NOMO-1 (cell line): ENCODE measurements around the gene PPEF1.
"Not testable (repeated sequence)": the region's sequence is repeated elsewhere in the genome, so short reads cannot be mapped to it uniquely, and the experiment has no call there.

ENCODE experiments used
- DNase-seq, 2 experiments: peaks; one replicate each; lab custom pipeline; 2025; ENCODE audit not compliant: unreplicated experiment in 2 of 2; lab: John Stamatoyannopoulos, UW

PPEF1 gene

GRCh38 chrX:18701621-18702361 lies 5.7 kb upstream of the PPEF1 start:
- no peak for DNase-seq

DNA sequence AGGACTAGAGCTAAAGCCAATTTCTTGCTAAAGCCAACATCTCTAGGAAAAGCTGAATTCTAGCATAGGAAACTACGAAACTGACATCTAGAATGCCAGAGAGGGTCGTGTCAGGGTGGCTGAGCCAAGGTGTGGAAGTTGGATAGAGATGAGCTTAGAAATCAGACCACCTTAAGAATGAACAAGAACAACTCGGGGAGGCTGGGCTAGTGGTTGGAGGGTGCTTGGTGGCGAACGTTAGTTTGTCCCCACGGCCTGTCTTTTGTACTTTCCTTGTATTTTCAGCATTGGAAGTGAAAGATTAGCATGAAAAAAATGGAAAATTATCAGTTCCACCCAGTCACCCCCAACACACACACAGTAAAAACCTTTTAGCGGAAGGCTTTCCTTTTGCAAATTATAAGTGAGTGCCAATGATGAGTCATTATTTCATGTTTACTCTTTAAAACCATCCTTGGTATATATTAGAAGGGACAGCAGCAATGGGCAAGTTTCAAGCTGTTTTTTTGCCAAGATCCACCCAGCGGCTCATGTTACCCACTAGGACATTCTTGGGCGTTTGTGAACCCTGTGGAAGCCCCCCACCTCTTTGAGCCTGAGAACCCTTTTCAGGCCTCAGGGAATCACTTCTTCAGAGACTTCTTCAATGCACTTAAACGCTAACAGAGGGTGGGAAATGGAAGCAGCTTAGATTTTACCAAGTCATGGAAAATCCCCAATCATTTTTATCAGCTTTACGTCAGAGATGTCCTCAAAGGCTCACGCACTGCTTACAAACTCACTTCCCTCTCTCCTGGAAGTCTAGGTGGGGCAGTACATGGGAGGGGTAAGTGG lies 4.9 kb upstream of the PPEF1 start:
- DNase-seq: no peak

DNA sequence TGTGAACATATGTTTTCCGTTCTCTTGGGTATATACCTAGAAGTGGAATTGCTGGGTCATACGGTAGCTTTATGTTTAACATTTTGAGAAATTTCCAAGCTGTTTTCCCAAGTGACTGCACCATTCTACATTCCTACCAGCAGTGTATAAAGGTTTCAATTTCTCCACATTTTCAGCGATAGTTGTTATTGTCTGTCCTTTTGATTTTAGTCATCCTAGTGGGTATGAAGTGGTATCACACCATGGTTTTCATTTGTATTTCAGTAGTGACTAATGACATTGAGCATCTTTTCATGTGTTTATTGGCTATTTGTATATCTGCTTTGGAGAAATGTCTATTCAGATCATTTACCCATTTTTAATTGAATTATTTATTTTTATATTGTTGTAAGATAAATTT lies 2.4 kb downstream of the PPEF1 start:
- no peak for DNase-seq

DNA sequence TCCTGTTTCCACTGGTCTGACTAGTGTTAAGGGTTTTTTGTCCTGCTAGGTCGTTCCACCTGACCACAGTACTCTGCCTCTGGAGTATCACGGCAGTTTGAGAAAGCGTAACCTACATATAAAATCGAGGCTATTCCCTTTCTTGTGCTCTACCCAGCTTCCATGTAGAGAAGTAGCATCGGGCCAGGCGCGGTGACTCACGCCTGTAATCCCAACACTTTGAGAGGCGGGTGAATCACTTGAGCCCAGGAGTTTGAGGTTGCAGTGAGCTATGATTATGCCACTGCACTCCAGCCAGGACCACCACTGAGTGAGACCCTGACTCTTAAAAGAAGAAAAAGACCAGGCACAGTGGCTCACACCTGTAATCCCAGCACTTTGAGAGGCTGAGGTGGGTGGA lies 7.5 kb downstream of the PPEF1 start:
- no peak for DNase-seq

GRCh38 chrX:18719852-18720251 lies 12.4 kb downstream of the PPEF1 start:
- DNase-seq: no peak

DNA sequence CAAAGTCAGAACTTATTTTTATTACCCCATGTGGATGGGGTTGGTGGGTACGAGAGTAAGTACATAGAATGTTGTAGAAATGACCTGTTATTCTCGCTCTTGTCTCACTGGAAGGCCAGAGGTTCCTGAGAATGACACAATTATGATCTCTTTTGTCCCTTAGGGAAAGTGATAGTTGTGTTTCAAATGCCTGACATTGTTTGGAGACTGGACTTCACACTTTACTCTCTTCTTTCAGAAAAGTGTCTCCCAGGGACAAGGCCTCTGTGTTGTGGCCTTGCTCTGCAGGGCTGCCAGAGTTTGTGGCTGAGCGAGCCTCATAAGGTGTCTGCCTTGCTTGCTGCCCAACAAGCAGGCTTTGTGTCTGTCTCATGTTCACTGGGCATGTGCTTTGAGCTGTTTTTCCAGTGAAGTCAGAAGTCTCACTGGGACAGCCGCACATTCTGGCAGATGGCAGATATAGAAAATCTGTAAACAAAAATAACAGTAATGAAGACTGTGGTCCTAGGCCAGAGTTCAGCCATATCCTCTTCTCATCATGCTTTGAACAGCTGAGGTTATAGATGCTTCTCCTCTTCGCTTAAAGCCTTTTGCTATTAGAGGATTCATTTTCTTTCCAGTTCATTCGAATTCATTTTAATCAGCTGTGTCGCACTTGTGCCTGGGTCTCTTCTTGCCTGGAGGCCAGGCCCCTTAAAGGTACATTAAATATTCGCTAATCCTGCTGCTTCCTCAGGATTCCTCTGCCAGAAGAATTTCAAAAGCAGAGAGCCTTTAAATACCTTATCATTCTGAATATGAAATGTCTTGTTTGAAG lies 14.4 kb downstream of the PPEF1 start:
- DNase-seq: no peak

GRCh38 chrX:18722500-18723071 lies 15.1 kb downstream of the PPEF1 start:
- DNase-seq: no peak

- peak in 1 of 2 experiments; percentile 14 for DNase-seq
Observed at GRCh38 chrX:18725310-18725943, 18.0 kb downstream of the PPEF1 start.

DNA sequence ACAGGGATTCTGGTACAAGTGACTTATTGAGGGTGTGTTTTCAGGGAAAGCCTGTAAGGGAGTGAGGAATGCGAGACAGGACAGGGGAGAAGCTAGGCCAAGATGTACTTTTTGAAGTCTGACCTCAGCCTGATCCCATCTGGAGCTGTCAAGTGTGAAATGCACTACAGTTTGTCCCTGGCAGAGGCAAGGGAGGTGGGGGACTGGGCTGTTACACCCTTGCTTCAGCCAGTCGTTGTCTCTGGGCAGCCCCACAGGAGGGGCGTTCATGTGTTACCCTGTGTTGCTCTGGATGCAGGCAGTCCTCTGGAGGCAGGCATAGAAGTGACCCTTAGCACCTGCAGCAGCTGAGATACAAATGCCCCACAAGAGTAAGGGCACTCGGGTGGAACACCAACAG lies 25.8 kb downstream of the PPEF1 start:
- no peak for DNase-seq

DNA sequence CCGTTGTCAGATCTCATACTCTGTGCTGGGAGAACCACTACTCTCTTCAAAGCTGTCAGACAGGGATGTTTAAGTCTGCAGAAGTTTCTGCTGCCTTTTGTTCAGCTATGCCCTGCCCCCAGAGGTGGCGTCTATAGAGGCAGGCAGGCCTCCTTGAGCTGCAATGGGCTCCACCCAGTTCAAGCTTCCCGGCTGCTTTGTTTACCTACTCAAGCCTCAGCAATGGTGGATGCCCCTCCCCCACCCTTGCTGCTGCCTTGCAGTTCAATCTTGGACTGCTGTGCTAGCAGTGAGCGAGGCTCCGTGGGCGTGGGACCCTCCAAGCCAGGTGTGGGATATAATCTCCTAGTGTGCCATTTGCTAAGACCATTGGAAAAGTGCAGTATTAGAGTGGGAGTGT lies 32.2 kb downstream of the PPEF1 start:
- not testable (repeated sequence) for DNase-seq

DNA sequence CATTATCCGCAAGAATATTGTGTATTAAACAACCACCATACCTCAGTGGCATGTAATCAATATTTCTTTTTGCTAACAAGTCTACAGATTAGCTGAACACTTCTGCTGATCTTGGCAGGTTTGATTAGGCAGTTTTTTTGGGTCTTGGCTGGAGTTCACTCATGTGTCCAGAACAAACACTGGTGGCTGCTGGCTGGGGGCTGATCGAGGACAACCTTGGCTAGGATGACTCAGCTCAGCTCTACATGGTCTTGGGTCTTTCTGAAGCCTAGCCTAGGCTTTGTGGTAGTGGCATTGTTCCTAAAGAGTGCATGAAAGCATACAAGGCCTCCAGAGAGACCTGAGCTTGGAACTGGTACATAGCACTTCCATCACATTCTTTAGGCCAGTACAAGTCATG lies 41.1 kb downstream of the PPEF1 start:
- no peak for DNase-seq

GRCh38 chrX:18753631-18754030 lies 46.2 kb downstream of the PPEF1 start:
- no peak for DNase-seq

- no peak for DNase-seq
Observed at GRCh38 chrX:18755651-18756050, 48.2 kb downstream of the PPEF1 start.

- DNase-seq: no peak
Observed at GRCh38 chrX:18757956-18758932, 50.8 kb downstream of the PPEF1 start.

GRCh38 chrX:18761750-18762149 lies 54.3 kb downstream of the PPEF1 start:
- no peak for DNase-seq

- not testable (repeated sequence) for DNase-seq
Observed at GRCh38 chrX:18763106-18763505, 55.7 kb downstream of the PPEF1 start.

- DNase-seq: no peak
Observed at GRCh38 chrX:18769364-18769763, 61.9 kb downstream of the PPEF1 start.

GRCh38 chrX:18769812-18770573 lies 62.5 kb downstream of the PPEF1 start:
- no peak for DNase-seq

GRCh38 chrX:18789916-18790315 lies 82.5 kb downstream of the PPEF1 start:
- DNase-seq: no peak
